HCEC 1CT (cell line): ENCODE results near the gene EIF4H.
"Not testable (repeated sequence)": the region's sequence is repeated elsewhere in the genome, so short reads cannot be mapped to it uniquely, and the experiment has no call there.

Source experiments
- DNase-seq: peaks from one replicate; pipeline ENCODE4 v3.0.0-alpha.2; 2017

EIF4H gene

DNA sequence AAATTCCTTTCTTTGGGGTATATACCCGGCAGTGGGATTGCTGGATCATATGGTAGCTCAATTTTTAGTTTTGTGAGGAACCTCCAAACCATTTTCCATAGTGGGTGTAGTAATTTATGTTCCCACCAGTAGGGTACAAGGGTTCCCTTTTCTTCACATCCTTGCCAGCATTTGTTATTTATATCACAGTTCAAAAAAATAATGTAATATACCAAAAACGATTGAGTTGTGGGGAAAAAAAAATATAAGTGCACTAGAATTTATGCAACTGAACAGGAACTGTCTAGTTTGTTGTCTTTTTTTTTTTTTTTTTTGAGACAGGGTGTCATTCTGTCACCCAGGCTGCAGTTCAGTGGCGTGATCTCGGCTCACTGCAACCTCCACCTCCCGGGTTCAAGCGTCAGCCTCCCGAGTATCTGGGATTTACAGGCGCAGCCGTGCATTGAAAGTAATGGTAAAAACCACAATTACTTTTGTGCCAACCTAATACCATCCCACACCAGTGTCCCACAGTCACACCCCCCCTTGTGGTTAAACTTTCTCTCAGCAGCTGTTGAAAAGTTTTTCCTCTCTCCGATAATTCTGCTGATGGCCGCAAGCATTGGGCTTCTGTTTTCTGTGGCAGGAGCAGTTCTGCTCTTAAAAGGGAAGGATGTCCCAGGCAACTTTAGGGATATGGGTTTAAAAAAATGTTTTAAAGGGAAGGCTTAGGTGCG lies 28.8 kb downstream of the EIF4H start:
- peak; percentile 17 for DNase-seq

DNA sequence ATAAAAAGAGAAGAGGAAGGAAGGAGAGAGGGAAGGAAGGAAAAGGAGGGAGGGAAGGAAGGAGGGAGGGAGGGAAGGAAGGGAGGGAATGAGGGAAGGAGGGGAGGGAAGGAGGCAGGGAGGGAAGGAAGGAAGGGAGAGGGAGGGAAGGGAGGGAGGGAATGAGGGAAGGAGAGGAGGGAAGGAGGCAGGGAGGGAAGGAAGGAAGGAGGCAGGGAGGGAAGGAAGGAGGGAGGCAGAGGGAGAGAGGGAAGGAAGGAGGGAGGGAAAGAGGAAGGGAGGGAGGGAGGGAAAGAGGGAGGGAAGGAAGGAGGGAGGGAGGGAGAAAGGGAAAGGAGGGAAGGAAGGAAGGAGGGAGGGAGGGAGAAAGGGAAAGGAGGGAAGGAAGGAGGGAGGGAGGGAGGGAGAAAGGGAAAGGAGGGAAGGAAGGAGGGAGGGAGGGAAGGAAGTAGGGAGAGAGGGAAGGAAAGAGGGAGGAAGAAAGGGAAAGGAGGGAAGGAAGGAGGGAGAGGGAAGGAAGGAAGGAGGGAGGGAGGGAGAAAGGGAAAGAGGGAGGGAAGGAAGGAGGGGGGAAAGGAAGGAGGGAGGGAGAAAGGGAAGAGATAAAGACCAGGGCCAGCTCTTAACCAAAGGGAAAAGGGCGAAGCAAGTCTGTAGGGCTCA lies 29.9 kb downstream of the EIF4H start:
- DNase-seq: no peak

DNA sequence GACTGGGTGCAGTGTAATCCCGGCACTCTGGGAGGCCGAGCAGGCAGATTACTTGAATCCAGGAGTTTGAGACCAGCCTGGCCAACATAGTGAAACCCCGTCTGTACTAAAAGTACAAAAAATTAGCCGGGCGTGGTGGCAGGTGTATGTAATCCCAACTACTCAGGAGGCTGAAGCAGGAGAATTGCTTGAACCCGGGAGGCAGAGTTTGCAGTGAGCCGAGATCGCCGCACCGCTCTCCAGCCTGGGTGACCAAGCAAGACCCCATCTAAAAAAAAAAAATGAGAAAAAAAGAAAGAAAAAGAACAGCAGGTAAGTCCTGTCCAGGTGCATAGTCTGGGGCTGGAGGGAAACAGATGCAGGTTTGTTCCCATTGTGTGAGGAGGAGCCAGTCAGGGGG lies 31.9 kb downstream of the EIF4H start:
- DNase-seq: not testable (repeated sequence)

GRCh38 chr7:74206589-74207120 lies 32.5 kb downstream of the EIF4H start:
- DNase-seq: peak; percentile 58

DNA sequence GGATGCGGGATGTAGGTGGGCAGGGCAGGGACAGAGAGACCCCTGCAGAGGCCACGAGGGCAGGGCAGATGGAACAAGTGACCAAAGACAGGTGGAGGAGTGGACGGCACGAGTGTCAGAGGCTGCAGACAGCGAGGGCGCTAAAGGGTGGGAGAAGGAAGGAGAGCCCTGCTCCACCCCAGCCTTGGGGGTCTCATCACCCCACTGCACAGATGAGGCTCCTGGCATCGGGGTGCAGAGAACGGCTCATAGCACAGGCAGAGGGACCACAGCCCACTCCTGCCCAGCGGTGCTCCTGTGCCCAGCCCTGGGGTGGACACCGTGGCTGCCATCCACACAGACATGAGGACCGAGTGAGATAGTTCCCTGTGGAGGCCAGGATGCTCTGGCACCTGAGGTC lies 33.4 kb downstream of the EIF4H start:
- DNase-seq: no peak

- DNase-seq: not testable (repeated sequence)
Observed at GRCh38 chr7:74208241-74208640, 34.1 kb downstream of the EIF4H start.

DNA sequence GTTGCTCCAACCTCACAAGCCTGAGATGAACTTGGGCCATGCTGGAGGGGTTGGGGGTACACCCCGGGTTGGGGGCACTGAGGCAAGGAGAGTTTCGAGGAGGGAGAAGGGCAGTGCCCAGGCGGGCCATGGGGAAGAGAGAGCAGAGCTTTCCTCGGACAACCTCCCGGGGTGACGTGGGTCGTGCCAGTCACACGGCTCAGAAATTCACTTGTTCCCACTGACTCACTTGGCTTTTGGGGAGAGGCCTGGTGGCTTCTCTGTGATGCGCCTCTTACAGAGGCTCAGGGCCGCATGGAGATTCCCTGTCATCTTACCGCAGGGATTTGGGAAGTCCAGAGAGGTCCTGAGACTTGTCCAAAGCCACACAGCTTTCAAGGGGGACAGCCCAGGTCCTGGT lies 38.5 kb downstream of the EIF4H start:
- DNase-seq: no peak

GRCh38 chr7:74214816-74215630 lies 40.9 kb downstream of the EIF4H start:
- DNase-seq: no peak

DNA sequence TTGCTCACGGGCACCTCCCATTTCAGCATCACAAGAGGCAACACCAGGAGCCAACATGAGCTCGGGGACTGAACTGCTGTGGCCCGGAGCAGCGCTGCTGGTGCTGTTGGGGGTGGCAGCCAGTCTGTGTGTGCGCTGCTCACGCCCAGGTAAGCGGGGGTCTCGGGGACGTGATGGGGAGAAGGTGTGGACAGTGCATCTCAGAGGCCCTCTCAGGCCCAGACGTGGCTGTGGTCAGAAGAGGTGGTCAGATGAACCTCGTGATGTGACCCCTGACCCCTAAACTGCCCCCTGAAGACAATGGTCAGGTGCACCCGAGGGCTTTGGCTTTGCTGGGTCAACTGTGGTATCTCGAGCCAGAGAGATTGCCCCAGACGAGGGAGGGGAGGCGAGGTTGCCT lies 41.8 kb downstream of the EIF4H start:
- no peak for DNase-seq

GRCh38 chr7:74216361-74216761 lies 42.2 kb downstream of the EIF4H start:
- no peak for DNase-seq

DNA sequence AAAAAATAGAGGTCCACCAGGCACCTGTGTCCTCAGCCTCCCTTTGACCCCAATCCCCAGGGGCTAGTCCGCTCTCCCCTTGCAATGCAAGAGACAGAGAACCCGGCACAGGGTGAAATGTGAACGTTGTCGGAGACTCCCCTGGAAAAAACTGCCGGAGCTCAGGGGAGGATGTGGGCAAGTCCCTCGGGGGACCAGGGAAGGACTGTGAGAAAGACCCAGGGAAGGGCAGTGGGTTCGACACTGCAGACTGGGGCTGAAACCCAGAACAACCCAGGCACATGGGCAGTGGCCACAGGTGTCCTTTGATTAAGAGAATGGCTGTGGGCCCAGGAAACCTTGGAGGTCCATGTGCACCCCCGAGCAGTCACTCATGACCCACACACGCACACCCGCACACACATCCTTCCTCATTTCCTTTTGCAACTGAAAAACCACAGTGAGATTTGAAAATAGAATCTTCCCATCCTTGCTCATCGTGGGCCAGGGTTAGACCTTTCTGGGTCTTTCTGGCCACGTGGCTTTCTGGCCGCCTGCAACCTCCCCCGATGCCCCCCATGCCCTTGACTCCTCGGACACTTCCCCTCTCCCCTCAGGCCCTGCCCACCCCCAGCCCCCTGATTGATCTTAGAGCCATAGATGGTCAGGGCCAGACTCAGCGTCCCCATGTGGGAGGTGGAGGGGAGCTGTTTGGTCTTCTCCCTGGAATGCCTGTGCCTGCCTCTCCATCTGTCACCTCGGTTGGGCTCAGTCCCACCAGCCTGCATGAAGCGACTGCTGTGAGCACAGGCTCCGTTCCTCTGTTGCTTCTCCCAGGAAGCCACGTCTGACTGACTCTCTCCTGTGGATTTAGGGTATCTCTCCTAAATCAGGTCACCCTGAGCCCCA lies 43.5 kb downstream of the EIF4H start:
- no peak for DNase-seq

GRCh38 chr7:74218343-74218698 lies 44.2 kb downstream of the EIF4H start:
- no peak for DNase-seq

DNA sequence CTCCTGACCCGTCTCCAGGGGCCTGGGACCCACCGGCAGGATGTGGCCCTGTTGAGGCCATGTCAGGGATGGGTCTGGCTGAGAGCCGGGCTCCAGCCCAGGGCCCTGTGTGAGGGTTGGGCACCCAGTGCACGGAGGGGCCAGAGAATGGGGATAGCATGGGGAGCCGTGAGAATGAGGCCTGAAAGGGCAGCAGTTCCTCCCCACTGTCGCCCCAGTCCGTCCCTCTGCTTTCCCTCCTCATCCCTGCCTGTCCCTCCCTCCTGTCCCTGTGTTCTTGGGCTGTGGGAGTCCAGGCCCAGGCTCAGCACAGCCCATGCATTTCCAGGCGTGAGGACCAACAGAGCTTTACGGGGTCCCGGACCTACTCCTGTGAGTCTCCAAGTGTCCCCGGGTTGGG lies 45.3 kb downstream of the EIF4H start:
- no peak for DNase-seq

GRCh38 chr7:74220229-74220628 lies 46.1 kb downstream of the EIF4H start:
- no peak for DNase-seq

- DNase-seq: no peak
Observed at GRCh38 chr7:74221713-74222112, 47.6 kb downstream of the EIF4H start.

DNA sequence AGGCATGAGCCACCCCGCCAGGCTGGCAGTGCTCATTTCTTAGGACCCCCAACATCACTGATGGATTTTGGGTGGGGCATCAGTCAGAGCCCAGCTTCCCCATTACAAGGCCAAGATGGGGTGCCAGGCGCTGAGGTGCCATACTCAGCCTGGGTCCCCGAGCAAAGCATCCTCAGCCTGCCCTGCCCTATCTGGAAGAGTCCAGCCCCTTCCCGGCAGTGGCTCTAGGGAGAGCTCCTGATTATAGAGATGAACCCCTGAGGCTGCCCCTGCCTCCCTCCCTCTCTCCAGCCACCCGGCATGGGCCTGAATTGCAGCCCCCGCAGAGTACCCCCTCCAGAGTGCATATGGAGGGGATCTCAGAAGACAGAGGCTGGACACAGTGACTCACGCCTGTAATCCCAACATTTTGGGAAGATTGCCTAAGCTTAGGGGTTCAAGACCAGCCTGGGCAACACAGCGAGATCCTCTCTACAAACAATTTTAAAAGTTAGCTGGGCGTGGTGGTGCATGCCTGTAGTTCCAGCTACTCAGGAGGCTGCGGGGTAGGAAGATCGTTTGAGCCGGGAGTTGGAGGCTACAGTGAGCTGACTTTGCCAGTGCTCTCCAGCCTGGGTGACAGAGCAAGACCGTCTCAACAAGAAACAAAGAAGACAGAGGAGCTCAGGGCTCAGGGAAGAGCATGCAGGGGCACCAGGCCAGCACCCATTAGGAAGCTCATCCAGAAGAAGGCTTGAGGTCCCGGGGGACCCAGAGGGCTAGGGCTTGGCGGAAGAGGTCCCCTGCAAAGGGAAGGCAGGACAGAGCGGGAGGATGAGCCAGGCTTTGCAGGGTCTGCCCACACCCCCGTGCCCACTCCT lies 48.9 kb downstream of the EIF4H start:
- DNase-seq: no peak

DNA sequence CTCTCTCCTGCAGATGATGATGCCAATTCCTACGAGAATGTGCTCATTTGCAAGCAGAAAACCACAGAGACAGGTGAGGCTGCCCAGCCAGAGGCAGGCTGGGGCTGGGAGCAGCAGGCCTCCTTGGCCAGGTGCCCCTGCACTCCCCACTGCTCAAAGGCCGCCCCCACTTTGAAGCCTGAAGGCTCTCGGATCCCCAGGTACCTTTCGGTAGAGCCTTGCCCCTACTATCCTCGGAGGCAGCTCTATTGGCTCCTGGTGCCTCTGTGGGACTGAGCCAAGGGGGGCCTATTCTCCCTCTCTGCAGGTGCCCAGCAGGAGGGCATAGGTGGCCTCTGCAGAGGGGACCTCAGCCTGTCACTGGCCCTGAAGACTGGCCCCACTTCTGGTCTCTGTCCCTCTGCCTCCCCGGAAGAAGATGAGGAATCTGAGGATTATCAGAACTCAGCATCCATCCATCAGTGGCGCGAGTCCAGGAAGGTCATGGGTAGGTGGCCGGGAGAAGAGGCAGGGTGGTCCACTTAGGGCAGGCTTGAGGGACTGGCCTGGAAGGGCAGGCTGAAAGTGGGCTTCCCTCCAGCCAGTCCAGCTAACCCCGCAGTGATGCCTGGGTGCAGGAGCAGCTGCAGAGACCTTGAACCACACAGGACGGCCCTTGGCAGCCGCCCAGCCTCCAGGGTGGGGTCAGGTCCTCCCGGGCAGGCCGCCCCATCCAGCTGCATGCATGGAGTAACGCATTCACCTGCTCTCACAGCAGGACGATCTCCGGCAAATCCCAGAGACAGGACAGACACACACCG lies 49.8 kb downstream of the EIF4H start:
- no peak for DNase-seq

GRCh38 chr7:74224511-74224832 lies 50.3 kb downstream of the EIF4H start:
- no peak for DNase-seq

DNA sequence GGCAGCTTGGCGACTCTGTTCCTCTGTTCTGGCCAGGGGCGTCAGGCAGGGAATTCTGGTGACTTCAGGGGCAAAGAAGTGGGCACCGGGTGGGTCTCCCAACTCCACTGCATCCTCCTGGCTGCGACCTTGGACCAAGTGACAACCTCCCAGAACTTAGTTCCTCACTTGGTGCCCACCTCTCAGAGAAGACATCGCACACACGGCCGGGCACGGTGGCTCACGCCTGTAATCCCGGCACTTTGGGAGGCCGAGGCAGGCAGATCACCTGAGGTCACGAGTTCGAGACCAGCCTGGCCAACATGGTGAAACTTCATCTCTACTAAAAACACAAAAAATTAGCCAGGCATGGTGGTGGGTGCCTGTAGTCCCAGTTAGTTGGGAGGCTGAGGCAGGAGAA lies 50.8 kb downstream of the EIF4H start:
- not testable (repeated sequence) for DNase-seq

GRCh38 chr7:74225400-74225799 lies 51.2 kb downstream of the EIF4H start:
- no peak for DNase-seq

- no peak for DNase-seq
Observed at GRCh38 chr7:74226633-74227032, 52.5 kb downstream of the EIF4H start.
